PFSK-1 (cell line): Measurements from ENCODE around the gene PON2.

Source experiments
- POLR2AphosphoS5 ChIP-seq: IDR thresholded peaks from 2 replicates; pipeline ENCODE4 v1.6.1; 2012; ENCODE audit warnings: low read depth, mild to moderate bottlenecking, control low read depth, low read length, moderate library complexity
- TAF1 ChIP-seq: IDR thresholded peaks from 2 replicates; pipeline ENCODE4 v1.6.1; 2012; ENCODE audit warnings: low read length, control low read depth, borderline replicate concordance; ENCODE audit not compliant: insufficient read depth
- TF ChIP-seq, protein P1 (sequence below), 2 experiments: IDR thresholded peaks; 2 replicates each; pipeline versions ENCODE4 v1.6.1 to v1.8.0; 2011 to 2012; ENCODE audit warnings: low read depth in 2 of 2, low read length in 2 of 2, control low read depth in 1 of 2, inconsistent platforms in 1 of 2, mild to moderate bottlenecking in 1 of 2, moderate library complexity in 1 of 2; ENCODE audit not compliant: insufficient read depth in 1 of 2

DNA sequence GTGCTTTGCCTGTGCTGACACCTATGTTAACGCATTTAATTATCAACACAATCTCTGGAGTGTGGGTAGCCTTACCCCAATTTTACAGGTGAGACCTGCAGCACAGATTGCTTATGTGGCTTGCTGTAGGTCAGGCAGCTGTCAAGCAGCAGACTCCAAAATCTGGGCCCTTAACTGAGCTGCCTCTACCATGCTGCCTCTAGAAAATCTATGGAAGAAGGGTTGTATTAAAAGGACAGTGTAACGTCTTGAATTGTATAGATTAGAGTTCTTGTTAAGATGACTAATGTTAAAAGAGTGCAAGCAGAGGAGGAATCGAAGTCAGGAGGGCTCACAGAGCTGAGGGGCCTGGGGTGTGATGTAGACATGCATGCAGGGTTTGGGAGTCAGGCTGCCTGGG is 37.4 kb downstream of the PON2 start:
- no peak for TF ChIP-seq POLR2AphosphoS5
- TF ChIP-seq TAF1 = no peak
- TF ChIP-seq, protein P1, sequence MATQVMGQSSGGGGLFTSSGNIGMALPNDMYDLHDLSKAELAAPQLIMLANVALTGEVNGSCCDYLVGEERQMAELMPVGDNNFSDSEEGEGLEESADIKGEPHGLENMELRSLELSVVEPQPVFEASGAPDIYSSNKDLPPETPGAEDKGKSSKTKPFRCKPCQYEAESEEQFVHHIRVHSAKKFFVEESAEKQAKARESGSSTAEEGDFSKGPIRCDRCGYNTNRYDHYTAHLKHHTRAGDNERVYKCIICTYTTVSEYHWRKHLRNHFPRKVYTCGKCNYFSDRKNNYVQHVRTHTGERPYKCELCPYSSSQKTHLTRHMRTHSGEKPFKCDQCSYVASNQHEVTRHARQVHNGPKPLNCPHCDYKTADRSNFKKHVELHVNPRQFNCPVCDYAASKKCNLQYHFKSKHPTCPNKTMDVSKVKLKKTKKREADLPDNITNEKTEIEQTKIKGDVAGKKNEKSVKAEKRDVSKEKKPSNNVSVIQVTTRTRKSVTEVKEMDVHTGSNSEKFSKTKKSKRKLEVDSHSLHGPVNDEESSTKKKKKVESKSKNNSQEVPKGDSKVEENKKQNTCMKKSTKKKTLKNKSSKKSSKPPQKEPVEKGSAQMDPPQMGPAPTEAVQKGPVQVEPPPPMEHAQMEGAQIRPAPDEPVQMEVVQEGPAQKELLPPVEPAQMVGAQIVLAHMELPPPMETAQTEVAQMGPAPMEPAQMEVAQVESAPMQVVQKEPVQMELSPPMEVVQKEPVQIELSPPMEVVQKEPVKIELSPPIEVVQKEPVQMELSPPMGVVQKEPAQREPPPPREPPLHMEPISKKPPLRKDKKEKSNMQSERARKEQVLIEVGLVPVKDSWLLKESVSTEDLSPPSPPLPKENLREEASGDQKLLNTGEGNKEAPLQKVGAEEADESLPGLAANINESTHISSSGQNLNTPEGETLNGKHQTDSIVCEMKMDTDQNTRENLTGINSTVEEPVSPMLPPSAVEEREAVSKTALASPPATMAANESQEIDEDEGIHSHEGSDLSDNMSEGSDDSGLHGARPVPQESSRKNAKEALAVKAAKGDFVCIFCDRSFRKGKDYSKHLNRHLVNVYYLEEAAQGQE (IDR thresholded peaks at IDR 0.05; ENCODE audit: insufficient read depth in 1 of 2, low read depth in 2 of 2, low read length in 2 of 2) = no peak
